Measurements from ENCODE around the gene ERVFRD-1. TPM values are rescaled to one million over a fixed set of nuclear protein-coding genes. Genes with fewer than 3 reads are reported as not detected.

ERVFRD-1 gene
- total RNA-seq, 1 experiment from 2014 or later, result not detected

- TF ChIP-seq PRDM15 (CRISPR knock-in tag; IDR thresholded peaks at IDR 0.05) (no peak), NR1H2 (CRISPR knock-in tag; IDR thresholded peaks at IDR 0.05) (no peak), ZNF416 (CRISPR knock-in tag; IDR thresholded peaks at IDR 0.05) (no peak), SP1 (CRISPR knock-in tag; conservative IDR thresholded peaks at IDR 0.05) (no peak), FOXP4 (CRISPR knock-in tag; IDR thresholded peaks at IDR 0.05) (no peak), SOX15 (CRISPR knock-in tag; IDR thresholded peaks at IDR 0.05) (no peak), FOXJ3 (CRISPR knock-in tag; IDR thresholded peaks at IDR 0.05; ENCODE audit: borderline replicate concordance) (no peak), CREB1 (CRISPR knock-in tag; IDR thresholded peaks at IDR 0.05) (no peak)
- TF ChIP-seq, protein P1, sequence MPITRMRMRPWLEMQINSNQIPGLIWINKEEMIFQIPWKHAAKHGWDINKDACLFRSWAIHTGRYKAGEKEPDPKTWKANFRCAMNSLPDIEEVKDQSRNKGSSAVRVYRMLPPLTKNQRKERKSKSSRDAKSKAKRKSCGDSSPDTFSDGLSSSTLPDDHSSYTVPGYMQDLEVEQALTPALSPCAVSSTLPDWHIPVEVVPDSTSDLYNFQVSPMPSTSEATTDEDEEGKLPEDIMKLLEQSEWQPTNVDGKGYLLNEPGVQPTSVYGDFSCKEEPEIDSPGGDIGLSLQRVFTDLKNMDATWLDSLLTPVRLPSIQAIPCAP (CRISPR knock-in tag; IDR thresholded peaks at IDR 0.05), result no peak
Measured at GRCh38 chr6:11055127-11055627, 56.3 kb downstream of the ERVFRD-1 start (continued).

GRCh38 chr6:11054722-11055121, 56.8 kb downstream of the ERVFRD-1 start:
- TF ChIP-seq, protein P2, sequence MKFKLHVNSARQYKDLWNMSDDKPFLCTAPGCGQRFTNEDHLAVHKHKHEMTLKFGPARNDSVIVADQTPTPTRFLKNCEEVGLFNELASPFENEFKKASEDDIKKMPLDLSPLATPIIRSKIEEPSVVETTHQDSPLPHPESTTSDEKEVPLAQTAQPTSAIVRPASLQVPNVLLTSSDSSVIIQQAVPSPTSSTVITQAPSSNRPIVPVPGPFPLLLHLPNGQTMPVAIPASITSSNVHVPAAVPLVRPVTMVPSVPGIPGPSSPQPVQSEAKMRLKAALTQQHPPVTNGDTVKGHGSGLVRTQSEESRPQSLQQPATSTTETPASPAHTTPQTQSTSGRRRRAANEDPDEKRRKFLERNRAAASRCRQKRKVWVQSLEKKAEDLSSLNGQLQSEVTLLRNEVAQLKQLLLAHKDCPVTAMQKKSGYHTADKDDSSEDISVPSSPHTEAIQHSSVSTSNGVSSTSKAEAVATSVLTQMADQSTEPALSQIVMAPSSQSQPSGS (CRISPR knock-in tag; IDR thresholded peaks at IDR 0.05; ENCODE audit: borderline replicate concordance, low read depth), result no peak
- TF ChIP-seq ELF4 (CRISPR knock-in tag; IDR thresholded peaks at IDR 0.05; ENCODE audit: low read depth) (no peak), GTF2I (CRISPR knock-in tag; conservative IDR thresholded peaks at IDR 0.05) (no peak), OVOL2 (CRISPR knock-in tag; IDR thresholded peaks at IDR 0.05; ENCODE audit: borderline replicate concordance) (no peak)
- CTCF ChIA-PET, result interaction anchor here (1.9 kb wide), 1 partner anchor 100 kb away, joined by 7 read pairs; no protein-coding TSS in a partner anchor
- Mint-ChIP-seq H3K4me3 (no peak overlapping the region), H3K4me1 (no peaks in the 10 kb centered on the region), H3K36me3 (no peaks in the 10 kb centered on the region), H3K27me3 (ENCODE audit: low read depth) (no peaks in the 10 kb centered on the region), H3K9me3 (no peaks in the 10 kb centered on the region), H3K27ac (no peak overlapping the region)
- POLR2A ChIA-PET, result no interaction called here
- no peak for ATAC-seq
- no peak for DNase-seq (ENCODE audit: low spot score)

GRCh38 chr6:11053307-11053706, 58.2 kb downstream of the ERVFRD-1 start:
- CTCF ChIA-PET, result interaction anchor here (0.7 to 2.3 kb wide), 4 partner anchors 16 to 166 kb away, joined by 3 to 8 read pairs (median 4); partner anchors contain the start of genes SMIM13 and SYCP2L
- no peak for DNase-seq (ENCODE audit: low spot score)
- Mint-ChIP-seq H3K36me3 (no peaks in the 10 kb centered on the region), H3K4me3 (no peak overlapping the region), H3K27ac (no peak overlapping the region), H3K27me3 (ENCODE audit: low read depth) (no peaks in the 10 kb centered on the region), H3K9me3 (no peaks in the 10 kb centered on the region), H3K4me1 (no peaks in the 10 kb centered on the region)
- TF ChIP-seq E2F1 (CRISPR knock-in tag; IDR thresholded peaks at IDR 0.05) (no peak), ZBTB21 (CRISPR knock-in tag; IDR thresholded peaks at IDR 0.05; ENCODE audit: borderline replicate concordance) (no peak), ZNF671 (CRISPR knock-in tag; IDR thresholded peaks at IDR 0.05) (no peak), ATF1 (CRISPR knock-in tag; IDR thresholded peaks at IDR 0.05) (no peak)
- POLR2A ChIA-PET, result no interaction called here
- ATAC-seq, result no peak

Measured in WTC11 (cell line).